ENCODE results near the gene MOB3A. TPM values are rescaled to one million over a fixed set of nuclear protein-coding genes. Genes with fewer than 3 reads are reported as not detected.

MOB3A gene
- total and polyA plus RNA-seq, 2 of the 13 experiments (the other 11 are each of a cell fraction or from before 2014, with no cell fraction given): 3.5 to 17.8 TPM

DNA sequence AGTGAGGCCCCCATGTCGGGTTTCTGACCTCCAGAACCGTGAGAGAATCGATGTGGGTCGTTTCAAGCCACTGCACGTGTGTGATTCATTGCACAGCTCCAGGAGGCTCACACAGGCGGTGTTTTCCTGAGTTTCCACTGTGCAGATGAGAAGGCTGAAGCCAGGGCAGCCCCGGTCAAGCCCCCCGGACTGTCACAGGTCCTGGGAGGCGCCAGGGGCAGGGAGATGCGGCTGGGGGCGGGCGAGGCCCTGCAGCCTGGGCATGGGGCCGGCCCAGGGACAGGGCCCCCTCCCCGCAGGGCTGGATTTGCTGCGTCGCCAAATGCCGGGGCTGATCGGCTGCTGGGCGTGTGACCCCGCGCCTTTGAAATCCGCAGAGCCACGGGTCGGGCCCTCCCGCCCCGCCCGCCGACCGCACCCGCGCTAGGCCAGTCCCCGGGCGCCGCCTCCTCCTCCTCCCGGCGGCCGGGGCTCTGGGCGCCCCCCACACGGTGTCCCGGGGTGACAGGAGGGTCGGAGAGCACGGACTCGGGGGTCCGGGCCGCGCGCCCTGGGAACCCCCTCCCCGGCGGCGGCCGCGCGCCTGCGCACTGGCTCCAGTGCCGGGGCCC lies 35.1 kb downstream of the MOB3A start (continued):
- 0 out of 2 replicates have a peak, but pooled peaks have one; percentile 14 for TF ChIP-seq ARNTL (CRISPR knock-in tag; IDR thresholded peaks at IDR 0.05)
- TF ChIP-seq, protein P1, sequence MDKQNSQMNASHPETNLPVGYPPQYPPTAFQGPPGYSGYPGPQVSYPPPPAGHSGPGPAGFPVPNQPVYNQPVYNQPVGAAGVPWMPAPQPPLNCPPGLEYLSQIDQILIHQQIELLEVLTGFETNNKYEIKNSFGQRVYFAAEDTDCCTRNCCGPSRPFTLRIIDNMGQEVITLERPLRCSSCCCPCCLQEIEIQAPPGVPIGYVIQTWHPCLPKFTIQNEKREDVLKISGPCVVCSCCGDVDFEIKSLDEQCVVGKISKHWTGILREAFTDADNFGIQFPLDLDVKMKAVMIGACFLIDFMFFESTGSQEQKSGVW (CRISPR knock-in tag; IDR thresholded peaks at IDR 0.05; ENCODE audit: borderline replicate concordance): no peak
- no peak for TF ChIP-seq ZNF430 (CRISPR knock-in tag; IDR thresholded peaks at IDR 0.05)
- TF ChIP-seq JUN (CRISPR knock-in tag; IDR thresholded peaks at IDR 0.05): no peak
- TF ChIP-seq GATA4 (IDR thresholded peaks at IDR 0.05; ENCODE audit: borderline replicate concordance, low read depth): no peak; the same call in 1 of the 2 replicates
- no peak for TF ChIP-seq ZKSCAN8 (CRISPR knock-in tag; IDR thresholded peaks at IDR 0.05; ENCODE audit: borderline replicate concordance)
- no peak for TF ChIP-seq SRSF9 (IDR thresholded peaks at IDR 0.05; ENCODE audit: borderline replicate concordance, insufficient read depth, low read depth, low read length, poor library complexity, severe bottlenecking)
- TF ChIP-seq, protein P2, sequence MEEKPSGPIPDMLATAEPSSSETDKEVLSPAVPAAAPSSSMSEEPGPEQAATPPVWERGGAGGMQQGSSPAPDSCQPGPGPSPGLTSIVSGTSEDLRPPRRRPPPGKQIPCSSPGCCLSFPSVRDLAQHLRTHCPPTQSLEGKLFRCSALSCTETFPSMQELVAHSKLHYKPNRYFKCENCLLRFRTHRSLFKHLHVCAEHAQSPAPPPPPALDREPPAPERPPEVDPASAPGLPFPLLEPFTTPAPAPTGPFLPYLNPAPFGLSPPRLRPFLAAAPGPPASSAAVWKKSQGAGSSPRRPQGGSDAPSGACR (CRISPR knock-in tag; IDR thresholded peaks at IDR 0.05): peak; percentile 72; the same call in 1 of the 2 replicates
- TF ChIP-seq GFI1 (CRISPR knock-in tag; IDR thresholded peaks at IDR 0.05; ENCODE audit: borderline replicate concordance): no peak
- no peak for TF ChIP-seq FIP1L1 (IDR thresholded peaks at IDR 0.05; ENCODE audit: borderline replicate concordance, insufficient read depth, low read depth, low read length)
- TF ChIP-seq, protein P3, sequence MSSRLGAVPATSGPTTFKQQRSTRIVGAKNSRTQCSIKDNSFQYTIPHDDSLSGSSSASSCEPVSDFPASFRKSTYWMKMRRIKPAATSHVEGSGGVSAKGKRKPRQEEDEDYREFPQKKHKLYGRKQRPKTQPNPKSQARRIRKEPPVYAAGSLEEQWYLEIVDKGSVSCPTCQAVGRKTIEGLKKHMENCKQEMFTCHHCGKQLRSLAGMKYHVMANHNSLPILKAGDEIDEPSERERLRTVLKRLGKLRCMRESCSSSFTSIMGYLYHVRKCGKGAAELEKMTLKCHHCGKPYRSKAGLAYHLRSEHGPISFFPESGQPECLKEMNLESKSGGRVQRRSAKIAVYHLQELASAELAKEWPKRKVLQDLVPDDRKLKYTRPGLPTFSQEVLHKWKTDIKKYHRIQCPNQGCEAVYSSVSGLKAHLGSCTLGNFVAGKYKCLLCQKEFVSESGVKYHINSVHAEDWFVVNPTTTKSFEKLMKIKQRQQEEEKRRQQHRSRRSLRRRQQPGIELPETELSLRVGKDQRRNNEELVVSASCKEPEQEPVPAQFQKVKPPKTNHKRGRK (CRISPR knock-in tag; IDR thresholded peaks at IDR 0.05): no peak
- TF ChIP-seq ZSCAN20 (CRISPR knock-in tag; IDR thresholded peaks at IDR 0.05; ENCODE audit: borderline replicate concordance): peak; percentile 71; the same call in 1 of the 2 replicates
- TF ChIP-seq, protein P4, sequence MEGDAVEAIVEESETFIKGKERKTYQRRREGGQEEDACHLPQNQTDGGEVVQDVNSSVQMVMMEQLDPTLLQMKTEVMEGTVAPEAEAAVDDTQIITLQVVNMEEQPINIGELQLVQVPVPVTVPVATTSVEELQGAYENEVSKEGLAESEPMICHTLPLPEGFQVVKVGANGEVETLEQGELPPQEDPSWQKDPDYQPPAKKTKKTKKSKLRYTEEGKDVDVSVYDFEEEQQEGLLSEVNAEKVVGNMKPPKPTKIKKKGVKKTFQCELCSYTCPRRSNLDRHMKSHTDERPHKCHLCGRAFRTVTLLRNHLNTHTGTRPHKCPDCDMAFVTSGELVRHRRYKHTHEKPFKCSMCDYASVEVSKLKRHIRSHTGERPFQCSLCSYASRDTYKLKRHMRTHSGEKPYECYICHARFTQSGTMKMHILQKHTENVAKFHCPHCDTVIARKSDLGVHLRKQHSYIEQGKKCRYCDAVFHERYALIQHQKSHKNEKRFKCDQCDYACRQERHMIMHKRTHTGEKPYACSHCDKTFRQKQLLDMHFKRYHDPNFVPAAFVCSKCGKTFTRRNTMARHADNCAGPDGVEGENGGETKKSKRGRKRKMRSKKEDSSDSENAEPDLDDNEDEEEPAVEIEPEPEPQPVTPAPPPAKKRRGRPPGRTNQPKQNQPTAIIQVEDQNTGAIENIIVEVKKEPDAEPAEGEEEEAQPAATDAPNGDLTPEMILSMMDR (CRISPR knock-in tag; IDR thresholded peaks at IDR 0.05): peak; percentile 11; the same call in 1 of the 2 replicates
- no peak for TF ChIP-seq EEA1 (CRISPR knock-in tag; IDR thresholded peaks at IDR 0.05; ENCODE audit: borderline replicate concordance)
- TF ChIP-seq, protein P5, sequence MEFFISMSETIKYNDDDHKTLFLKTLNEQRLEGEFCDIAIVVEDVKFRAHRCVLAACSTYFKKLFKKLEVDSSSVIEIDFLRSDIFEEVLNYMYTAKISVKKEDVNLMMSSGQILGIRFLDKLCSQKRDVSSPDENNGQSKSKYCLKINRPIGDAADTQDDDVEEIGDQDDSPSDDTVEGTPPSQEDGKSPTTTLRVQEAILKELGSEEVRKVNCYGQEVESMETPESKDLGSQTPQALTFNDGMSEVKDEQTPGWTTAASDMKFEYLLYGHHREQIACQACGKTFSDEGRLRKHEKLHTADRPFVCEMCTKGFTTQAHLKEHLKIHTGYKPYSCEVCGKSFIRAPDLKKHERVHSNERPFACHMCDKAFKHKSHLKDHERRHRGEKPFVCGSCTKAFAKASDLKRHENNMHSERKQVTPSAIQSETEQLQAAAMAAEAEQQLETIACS (CRISPR knock-in tag; IDR thresholded peaks at IDR 0.05): 0 out of 2 replicates have a peak, but pooled peaks have one; percentile 4
- TF ChIP-seq KAT7 (CRISPR knock-in tag; IDR thresholded peaks at IDR 0.05; ENCODE audit: borderline replicate concordance): no peak
- TF ChIP-seq ZSCAN31 (CRISPR knock-in tag; IDR thresholded peaks at IDR 0.05; ENCODE audit: low read depth): peak; percentile 48; the same call in 1 of the 2 replicates

Measured in HepG2 (cell line).